Measurements from ENCODE around the gene INSC.

INSC gene

DNA sequence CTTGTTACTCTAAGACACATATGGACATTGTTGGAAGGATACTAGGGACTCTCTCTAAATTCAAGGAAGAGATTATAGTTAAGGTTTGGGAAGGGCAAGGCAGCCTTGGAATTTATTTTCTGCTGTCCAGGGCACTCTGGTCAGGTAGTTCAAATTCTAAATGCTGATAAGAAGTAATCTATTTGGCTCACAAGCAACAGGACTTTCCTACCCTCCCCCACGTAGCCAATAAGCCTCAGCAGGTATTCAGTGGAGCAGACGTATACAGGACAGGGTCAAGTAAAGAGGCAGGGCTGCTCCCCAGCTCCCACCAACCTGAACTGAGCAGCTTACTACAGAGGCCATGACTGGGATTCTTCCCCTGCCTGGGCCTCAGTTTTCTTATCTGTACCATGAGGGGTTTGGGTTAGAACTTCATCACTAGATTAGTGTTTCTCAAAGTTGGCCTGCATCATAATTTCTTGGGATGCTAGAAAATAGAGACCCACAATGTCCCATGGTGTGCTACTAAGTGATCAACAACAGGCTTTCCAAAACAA is 6.1 kb upstream of the INSC start:
- no peak for DNase-seq

DNA sequence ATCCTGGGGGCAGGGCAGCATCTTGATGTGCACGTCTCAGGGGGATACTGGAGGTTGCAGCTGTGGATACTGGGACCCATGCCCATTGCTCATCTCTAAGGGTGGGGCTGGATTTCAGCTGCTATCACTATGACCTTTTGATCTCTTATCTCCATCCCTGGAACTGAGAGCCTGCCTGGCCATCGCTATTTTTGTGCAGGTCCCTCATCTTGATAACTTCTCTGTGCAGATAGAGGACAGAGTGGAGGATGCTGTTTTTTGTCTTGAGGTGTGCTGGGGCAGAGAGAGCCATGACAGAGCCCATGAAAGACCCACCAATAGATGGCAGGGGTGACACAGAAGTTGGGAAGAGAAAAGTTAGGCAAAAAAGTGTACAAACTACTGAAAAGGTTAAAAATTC is 5.1 kb upstream of the INSC start:
- DNase-seq = no peak

DNA sequence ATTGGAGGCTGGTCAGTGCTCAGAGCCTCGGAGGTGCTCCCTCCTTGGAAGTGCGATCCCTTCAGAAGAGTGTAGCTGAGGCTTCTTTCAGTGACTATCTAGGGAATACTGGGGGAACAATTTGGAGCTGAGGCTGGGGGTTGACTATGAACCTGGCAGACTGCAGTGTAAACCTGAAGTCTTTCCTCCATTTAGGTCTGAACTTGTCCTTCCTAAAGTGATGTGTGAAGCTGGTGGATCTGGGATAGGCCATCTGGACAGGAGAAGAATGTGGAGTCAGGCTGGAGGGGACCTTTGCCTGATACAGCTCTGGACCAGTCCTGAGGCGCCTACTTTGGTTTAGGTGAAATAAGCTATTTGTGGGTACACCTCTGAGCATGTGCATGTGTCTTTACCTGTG is 3.5 kb upstream of the INSC start:
- DNase-seq = no peak

DNA sequence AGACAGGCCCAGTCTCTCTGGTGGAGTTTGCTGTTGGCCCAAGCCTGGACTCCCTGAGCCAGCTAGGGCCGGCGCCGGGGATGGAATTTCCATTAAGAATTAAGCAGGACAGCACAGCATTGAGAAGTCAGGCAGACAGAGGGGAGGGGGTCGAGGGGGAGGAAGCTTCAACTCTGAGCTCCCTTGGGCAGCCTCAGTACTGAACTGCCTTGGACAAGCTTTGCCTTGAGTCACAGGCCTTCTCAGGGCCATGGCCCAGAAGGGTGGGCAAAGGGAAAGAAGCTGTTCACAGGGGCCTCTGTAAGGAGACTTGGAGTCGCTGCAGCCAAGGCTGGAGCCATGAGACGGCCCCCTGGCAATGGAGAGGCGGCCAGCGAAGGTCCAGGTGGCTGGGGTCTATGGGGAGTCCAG is 2.6 kb upstream of the INSC start:
- no peak for DNase-seq

DNA sequence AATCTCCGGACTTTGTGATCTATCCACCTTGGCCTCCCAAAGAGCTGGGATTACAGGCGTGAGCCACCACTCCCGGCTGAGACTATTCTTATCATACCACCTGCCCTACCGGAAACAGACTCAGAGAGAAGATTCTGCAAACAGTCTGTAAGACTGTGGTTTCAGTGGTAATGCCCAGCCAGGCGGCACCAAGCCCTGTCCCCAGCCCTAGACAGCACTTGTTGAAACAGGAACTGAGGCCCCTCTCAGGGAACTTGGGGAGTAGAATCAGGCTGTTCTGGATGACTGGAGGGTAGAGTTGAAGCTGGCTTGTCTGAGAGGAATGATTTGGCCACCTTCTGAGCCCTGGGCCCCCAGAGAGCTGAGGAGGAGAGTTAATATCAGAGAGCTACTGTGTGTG is 1.3 kb upstream of the INSC start:
- DNase-seq = no peak

DNA sequence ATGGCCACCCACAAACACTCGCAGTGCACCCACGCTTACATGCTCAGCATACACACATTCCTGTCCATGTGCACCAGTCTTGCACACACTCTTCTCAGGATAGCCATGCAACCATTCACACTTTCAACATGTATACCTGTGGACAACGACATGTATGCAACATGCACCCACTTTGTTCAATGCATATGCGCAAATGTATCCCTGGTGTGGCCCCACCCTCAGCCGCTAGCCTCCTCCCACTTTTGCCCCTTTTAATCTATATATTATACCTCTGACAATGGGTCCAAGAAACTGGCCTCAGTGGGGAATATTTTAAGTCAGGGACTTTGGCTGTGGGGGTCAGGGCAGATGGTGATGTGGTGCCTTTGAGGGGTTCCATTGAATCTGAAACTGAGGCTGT is 963 bp downstream of the INSC start:
- DNase-seq = no peak

DNA sequence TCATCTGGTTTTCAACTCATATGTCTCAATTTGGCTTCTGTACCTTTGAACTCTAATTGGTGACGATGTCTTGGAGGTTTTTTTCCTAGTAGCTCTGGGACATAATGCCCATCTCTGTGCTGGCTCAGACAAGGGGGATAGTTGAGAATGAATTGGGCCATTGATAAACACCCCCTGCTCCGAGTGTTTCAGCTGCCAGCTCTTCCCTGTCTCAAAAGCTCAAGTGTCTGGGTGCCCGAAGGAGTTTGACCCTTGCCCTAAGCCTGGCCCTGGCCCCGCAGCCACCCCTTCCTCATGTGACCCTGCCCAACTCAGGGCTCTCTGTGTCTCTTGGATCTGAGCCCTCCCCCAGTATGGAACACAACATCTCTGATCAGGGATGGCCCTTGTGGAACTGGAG is 3.0 kb downstream of the INSC start:
- no peak for DNase-seq

DNA sequence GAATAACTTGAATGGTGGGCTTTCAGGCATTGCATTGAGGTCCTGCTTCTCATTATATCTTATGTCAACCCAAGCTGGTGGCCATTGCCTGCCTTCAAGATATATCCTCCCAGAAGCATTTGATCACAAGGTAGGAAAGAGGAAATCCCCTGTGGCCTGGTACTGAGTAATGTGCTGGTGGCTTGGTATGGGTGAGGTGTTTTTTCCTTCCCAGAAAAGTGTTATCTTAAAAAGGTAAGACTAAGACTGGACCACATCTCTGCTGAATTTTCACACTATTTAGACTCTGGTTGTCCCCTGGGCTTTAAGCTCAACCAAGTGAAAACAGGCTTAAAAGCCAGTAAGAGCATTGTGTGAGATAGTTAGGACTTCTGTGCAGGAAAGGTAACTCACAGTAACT is 3.7 kb downstream of the INSC start:
- DNase-seq = no peak

DNA sequence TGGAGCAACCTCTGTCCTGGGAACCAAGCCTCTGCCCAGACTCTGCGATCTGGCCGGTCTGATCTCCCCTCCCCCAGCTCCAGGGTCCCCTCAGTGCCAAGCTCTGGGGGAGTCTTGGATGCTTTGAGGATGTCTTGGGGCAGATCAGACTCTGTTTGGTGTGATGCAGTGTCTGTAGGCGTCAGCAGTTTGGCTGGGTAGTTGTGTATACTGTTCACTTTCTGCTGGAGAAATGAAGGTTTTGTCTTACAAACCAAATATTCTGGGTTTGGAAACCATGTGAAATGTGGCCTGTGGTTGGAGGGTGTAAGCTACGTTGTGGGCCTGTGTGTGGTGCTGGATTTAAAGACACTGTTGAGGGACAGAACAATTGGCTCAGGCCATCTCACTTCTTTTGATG is 4.6 kb downstream of the INSC start:
- no peak for DNase-seq

DNA sequence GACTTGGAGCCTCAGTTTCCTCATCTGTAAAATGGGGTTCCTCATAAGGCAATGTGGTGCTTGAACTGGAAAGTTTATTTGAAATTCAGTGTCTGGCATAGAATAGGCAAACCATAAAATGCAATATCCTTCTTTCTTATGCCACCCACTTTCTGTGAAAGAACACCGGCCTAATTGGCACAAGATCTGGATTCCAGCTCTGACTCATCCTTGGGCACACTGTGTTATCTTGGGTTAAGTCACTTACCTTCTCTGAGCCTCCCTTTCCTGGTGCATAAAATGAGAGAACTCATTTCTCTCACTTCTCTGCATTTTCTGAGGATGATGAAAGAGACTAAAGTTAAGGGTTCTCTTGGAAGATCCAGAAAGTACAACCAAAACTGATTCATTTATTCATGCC is 5.1 kb downstream of the INSC start:
- DNase-seq = no peak

DNA sequence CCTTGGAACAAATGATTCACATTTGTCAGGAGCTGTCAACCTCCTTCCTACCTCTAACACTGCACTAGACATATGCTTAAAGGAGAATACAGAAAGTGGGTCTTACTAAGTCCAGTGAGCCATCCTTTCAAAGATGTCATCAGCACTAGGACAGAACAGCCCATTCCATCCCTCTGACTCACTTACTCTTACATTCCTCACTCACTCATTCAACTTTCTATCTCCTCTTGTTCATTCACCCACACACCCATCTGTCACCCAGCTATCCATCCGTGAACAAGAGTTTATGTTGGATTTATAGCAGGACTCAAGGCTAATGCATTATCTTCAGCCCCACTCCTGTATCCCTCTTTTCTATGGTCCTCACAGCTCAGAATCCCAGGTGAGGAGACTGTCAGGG is 9.1 kb downstream of the INSC start:
- peak in 1 of 2 experiments; percentile 22 for DNase-seq

DNA sequence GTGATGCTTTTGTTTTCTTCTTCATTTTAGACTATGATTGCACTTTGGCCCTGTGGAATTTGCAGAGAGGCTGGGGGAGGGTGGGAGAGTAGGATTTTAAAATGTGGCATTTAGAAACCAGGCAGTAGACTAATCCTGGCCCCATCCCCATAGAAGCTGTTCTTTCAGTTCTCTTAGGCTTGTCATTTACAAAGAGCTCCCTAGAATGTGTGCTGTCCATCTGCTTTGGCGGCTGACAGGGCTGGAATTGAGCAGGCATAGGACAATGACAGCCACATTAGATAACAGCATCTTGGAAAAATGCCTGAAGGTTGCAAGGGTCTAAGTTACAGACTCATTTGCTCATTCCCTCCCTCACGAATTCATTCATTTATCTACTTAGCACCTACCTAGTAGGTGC is 9.8 kb downstream of the INSC start:
- no peak for DNase-seq

DNA sequence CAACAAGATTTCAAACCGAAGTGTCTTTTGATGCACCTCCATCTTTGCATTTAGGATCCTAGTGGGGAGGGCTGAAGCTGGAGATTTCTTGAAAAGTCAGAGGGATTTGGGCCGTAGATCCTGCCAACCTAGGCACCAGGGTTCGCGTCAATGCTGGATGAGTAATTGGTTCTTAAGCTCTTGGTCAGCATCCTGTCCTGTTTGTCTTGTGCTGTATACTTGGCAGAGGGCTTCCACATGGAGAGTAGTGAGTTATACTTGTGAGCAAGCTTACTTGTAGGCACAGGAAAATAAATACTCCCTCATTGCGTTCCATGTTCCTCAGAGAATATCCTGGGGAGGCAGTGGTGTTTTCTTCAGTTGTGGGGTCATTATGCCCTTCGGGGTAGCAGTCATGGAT is 12.6 kb downstream of the INSC start:
- DNase-seq = no peak

DNA sequence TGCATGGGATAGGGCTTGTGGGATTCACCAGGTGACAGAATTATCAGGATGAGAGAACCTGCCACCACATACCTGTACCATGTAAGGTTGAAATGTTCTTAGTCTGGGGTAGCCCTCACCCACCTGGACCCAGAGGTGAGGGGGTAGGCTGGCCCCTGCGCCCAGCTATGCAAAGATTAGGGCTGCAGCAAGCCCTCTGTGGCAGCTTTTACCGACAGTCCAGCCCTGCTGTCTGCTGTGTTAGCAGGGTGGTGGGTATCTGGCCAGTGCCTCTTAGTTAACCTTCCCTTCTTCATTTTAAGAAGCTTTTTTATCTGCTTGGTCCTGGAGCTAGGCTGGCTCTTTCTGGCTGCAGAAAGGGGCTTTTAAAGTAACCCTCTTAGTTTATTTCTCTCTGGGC is 13.9 kb downstream of the INSC start:
- DNase-seq = no peak

DNA sequence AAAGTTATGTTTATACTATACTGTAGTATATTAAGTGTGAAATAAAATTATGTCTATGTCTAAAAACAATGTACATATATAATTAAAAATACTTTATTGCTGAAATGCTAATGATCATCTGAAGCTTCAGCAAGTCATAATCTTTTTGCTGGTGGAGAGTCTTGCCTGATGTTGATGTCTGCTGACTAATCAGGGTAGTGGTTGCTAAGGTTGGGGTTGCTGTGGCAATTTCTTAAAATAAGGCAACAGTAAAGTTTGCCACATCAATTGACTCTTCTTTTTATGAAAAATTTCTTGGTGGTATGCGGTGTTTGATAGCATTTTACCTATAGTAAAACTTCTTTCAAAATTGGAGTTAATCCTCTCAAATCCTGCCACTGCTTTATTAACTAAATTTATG is 21.4 kb downstream of the INSC start:
- DNase-seq = no peak

DNA sequence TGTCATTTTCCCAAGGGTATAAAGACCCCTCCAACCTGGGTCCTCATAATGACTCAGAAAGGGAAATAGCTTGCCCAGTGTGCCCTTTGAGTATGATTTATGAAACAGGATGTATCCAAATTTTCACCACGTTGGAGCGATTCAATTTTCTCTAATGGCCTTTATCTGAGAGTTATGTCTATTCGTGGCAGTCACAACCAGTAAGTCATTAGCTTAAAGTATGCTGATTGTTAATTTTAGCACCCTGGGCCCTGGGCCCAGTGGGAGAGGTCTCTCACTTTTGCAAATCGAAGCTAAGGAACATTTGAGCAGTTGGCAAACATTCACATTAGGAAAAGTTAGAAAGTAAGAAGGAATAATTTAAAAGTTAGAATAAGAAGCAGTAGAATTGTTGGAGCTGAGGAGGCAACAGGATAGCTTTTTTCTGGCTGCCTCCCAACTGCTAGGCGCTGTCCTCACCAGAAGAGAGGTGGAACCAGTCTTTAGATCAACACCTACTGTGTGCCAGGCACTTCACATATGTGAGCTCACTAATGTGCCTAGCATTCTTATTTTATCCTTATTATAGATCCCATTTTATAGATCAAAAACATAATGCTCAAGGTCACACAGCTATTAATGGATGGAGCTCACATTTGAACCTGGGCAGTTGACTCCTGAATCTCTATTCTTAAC is 24.5 kb downstream of the INSC start:
- no peak for DNase-seq

DNA sequence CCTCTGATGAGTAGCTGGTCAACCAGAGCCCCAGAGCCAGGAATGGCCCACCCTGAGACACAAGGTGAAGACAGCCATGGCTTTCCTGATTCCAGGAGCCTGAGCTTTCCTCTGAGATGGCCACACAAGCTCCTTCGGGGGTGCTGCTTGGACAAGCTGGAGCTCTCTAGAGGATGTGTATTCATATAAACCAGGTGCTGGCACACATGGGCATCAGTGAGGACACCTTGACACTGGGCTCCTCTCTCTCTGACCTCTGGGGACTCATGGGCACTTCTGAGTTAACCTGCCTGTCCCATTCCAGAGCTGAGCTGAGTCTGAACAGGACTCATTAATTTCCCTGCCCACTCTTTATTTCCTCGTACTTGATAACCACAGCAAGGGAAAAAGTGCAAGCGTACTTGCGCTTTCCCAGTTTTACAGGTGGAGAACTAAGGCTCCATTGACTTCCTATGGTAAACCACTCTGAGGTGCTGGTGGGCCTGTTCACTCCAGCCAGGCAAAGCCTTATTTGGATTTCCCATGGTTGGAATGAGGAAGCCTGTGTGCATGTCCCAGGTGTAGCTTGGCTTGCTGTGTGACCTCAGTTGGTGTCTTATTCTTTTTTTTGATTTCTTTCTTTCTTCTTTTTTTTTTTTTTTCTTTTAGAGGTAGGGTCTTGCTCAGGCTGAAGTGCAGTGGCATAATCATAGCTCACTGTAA is 25.4 kb downstream of the INSC start:
- no peak for DNase-seq

DNA sequence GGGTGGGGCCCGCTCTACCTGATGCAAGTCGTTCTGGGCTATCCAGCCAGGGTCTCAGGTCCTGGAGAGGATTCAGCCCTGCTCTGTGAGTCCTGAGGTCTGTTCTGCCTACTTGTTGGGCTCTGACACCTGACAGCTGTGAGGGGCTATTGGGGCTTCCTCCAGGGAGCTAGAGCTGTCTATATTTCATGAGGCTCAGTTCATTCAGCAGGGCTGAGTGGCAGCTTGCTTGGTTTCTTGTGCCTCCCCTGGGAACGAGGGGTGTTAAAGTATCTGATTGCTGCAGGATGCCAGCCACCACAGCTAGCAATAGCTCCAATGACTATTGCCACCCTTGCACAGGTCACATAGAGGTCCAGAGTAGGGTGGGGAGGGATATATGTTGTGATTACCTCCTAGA is 26.7 kb downstream of the INSC start:
- DNase-seq = peak in 1 of 2 experiments; percentile 43

DNA sequence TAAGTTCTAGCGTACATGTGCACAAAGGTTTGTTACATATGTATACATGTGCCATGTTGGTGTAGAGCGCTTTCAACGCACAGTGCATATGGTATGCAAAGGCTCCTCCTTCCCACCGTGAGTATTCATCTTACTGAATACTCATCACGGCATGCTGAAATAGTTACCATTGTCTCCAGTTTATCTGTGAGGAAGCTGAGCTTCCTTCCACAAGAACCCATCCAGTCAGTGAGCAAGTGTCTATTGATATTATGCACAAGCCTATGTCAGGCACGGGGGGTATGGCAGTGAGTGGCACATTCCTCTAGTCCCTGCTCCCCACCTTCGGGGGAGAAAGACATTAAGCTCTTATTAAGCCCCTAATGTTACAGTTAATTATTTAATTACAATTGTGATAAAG is 28.1 kb downstream of the INSC start:
- DNase-seq = no peak

DNA sequence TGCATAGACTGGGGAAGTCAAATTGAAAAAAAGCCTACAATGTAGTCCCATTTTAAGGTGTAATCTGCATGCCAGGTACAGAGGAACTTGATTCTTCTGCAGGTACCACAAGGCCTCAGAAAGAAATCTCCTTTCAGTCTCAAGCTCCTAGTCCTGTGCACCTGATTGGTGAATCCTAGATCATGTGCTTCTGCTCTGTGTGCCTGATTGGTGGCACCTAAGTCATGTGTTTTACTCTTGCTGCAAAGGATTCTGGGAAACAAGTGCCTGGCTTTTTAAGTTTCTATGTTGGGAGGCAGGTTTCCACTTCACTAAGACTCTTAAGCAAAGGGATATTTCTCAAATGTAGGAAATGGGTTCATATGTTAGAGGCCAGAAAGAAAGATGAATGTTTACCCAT is 29.1 kb downstream of the INSC start:
- no peak for DNase-seq

DNA sequence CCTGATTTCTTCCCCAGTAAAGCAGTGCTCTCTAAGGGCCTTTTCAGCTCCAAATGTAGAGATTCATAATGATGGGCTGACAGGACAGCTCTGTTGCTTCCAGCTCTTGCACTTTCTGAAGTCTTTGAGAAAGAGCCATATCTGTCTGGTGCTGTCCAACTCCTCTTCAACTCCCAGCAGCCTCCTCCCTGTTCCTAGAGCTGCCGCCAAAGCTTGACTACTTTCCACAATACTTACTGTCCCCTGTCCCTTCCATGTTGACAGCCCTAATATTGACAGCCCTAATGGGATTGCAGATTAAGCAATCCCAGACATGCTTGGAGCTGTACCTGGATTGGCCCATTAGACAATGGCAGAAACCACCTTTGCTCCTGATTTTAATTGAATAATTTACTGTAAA is 29.6 kb downstream of the INSC start:
- DNase-seq = no peak

DNA sequence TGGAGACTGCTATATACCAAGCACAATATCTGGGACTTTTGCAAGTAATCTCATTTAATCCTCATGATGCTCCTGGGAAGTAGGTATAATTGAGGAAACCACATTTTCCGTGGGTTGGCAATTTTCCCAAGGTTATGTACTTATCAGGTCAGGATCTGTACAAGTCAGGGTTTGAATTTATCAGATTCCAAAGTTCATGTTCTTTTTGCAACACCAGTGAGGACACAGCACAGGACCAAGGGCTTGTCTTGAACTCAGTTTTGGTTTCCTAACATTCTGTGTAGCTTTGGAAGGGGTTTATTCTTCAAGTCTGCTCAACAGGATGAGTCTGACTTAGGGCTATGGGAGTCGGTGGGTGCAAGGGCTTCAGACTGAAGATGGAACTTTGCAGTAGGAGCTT is 30.4 kb downstream of the INSC start:
- DNase-seq = no peak

DNA sequence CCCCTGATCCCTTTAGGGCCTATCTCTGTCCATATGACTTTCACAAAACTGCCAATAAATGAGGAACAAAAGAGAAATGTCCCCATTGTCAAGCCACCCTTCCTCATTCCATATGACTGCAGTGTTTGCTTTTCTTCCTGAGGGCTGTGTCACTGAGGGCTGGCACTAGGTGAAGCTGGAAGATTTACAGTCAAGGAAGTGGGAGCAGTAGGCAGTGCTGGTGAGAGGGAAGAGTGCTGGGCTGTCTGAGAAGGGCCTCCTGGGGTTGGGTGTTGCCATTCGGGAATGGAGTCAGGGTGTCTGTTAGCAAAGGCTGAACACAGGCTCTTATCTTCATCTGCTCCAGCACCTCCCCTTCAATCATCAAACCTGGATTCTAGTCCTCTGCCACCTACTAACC is 30.9 kb downstream of the INSC start:
- no peak for DNase-seq

DNA sequence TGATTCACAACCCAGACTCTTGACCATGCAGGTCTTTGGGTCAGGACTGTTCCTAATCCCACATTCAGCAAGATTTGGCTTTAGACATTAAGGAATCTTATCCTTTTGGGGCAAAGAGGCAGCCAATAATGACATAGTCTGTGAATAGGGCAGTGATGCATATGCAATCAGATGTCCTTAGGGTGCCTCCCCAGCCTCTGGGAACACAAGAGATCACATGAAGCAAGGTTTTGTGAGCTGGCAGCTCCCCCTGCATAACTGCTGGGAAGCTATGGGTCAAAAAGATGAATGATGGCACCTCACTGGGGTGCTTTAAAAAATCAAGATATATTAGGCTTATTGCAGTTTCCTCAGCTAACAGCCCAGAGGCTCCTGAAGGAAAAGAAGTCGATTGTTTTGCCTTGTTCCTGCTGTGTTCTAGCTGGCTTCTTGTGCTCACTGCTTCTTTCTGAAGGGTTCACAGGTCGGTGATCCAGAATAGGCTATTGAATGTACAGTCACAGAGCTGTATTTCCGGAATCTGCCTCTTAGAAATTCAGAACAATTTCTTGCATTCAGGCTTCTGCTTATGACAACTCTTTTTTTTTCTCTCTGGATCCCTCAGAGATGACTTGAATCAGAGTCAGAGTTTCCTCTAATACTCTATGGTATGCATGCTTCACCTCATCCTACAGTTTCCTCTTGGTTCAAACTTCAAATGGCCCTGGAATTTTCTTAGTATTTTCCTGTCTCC is 31.7 kb downstream of the INSC start:
- no peak for DNase-seq

All from NCI-H524 (cell line).